Stimulated activated naive CD4-positive, alpha-beta T cell treated with Interleukin-2 at 50 U/mL for 16 hours (primary cell): ENCODE measurements around the gene SLC22A31.
"Not testable (repeated sequence)": the region's sequence is repeated elsewhere in the genome, so short reads cannot be mapped to it uniquely, and the experiment has no call there.

ENCODE experiments used
- DNase-seq: peaks from one replicate; lab custom pipeline; 2025; lab: John Stamatoyannopoulos, UW

SLC22A31 gene

GRCh38 chr16:89200124-89200849 lies at the start of gene SLC22A31:
Gene SLC22A31, minus strand, starts transcription at chr16:89200537. Its CDS starts 36 bp downstream, at chr16:89200501.
- no peak for DNase-seq

- no peak for DNase-seq
Measured at GRCh38 chr16:89248196-89248982, 48.1 kb upstream of the SLC22A31 start.

GRCh38 chr16:89247734-89248075 lies 47.4 kb upstream of the SLC22A31 start:
- not testable (repeated sequence) for DNase-seq

GRCh38 chr16:89246903-89247733 lies 46.8 kb upstream of the SLC22A31 start:
- peak; percentile 89 for DNase-seq

GRCh38 chr16:89246383-89246902 lies 46.1 kb upstream of the SLC22A31 start:
- no peak for DNase-seq

- no peak for DNase-seq
Measured at GRCh38 chr16:89244754-89245153, 44.4 kb upstream of the SLC22A31 start.

- not testable (repeated sequence) for DNase-seq
Measured at GRCh38 chr16:89244264-89244663, 43.9 kb upstream of the SLC22A31 start.

GRCh38 chr16:89243664-89244063 lies 43.3 kb upstream of the SLC22A31 start:
- no peak for DNase-seq

GRCh38 chr16:89242795-89243200 lies 42.5 kb upstream of the SLC22A31 start:
- no peak for DNase-seq

GRCh38 chr16:89241187-89242007 lies 41.1 kb upstream of the SLC22A31 start:
- DNase-seq = peak; percentile 86

GRCh38 chr16:89237733-89238132 lies 37.4 kb upstream of the SLC22A31 start:
- DNase-seq = no peak

GRCh38 chr16:89233678-89234490 lies 33.5 kb upstream of the SLC22A31 start:
- no peak for DNase-seq

- no peak for DNase-seq
Measured at GRCh38 chr16:89232107-89232506, 31.8 kb upstream of the SLC22A31 start.

- DNase-seq = no peak
Measured at GRCh38 chr16:89230255-89230654, 29.9 kb upstream of the SLC22A31 start.

- DNase-seq = no peak
Measured at GRCh38 chr16:89224665-89225064, 24.3 kb upstream of the SLC22A31 start.

GRCh38 chr16:89222931-89223330 lies 22.6 kb upstream of the SLC22A31 start:
- DNase-seq = no peak

GRCh38 chr16:89221604-89222003 lies 21.3 kb upstream of the SLC22A31 start:
- DNase-seq = no peak

GRCh38 chr16:89219365-89219764 lies 19.0 kb upstream of the SLC22A31 start:
- DNase-seq = no peak

- peak; percentile 78 for DNase-seq
Measured at GRCh38 chr16:89217388-89218191, 17.3 kb upstream of the SLC22A31 start, which contains the start of gene ZNF778. Gene ZNF778, plus strand, starts transcription at chr16:89217703. Its CDS starts 3,425 bp downstream, at chr16:89221128.

- DNase-seq = no peak
Measured at GRCh38 chr16:89217138-89217387, 16.7 kb upstream of the SLC22A31 start.
